Activated naive CD4-positive, alpha-beta T cell treated with anti-CD3 and anti-CD28 coated beads for 36 hours (primary cell): ENCODE results near the gene HS6ST3. TPM values are rescaled to one million over a fixed set of nuclear protein-coding genes. Genes with fewer than 3 reads are reported as not detected.
"Not testable (repeated sequence)": the region's sequence is repeated elsewhere in the genome, so short reads cannot be mapped to it uniquely, and the experiment has no call there.

Source experiments
- CTCF ChIA-PET: fragments of 350-600 bp; sonication (Branson Sonifier 250); formaldehyde crosslinking; loops from one replicate; lab custom pipeline; 2021; ENCODE audit warnings: antibody characterized with exemption; lab: Charles Lee
- DNase-seq: peaks from one replicate; pipeline ENCODE4 v3.0.0-alpha.2; 2020
- H3K27ac Mint-ChIP-seq: one replicate; pipeline ENCODE4 v1.8.0; 2021; ENCODE audit warnings: mild to moderate bottlenecking, mixed read lengths
- H3K27me3 Mint-ChIP-seq: one replicate; pipeline ENCODE4 v1.8.0; 2021; ENCODE audit warnings: low read depth, mixed read lengths
- H3K36me3 Mint-ChIP-seq: one replicate; pipeline ENCODE4 v1.8.0; 2021; ENCODE audit warnings: low read depth, mixed read lengths
- H3K4me1 Mint-ChIP-seq: one replicate; pipeline ENCODE4 v1.8.0; 2021; ENCODE audit warnings: low read depth, mixed read lengths
- H3K4me3 Mint-ChIP-seq: one replicate; pipeline ENCODE4 v1.8.0; 2021; ENCODE audit warnings: mild to moderate bottlenecking, moderate library complexity, mixed read lengths
- H3K9me3 Mint-ChIP-seq: one replicate; pipeline ENCODE4 v1.8.0; 2021; ENCODE audit warnings: mixed read lengths
- intact Hi-C: fragments of 100-400 bp; cut with micrococcal nuclease; formaldehyde crosslinking; loops from one replicate; pipeline ENCODE4 v1.15.1; 2023
- total RNA-seq, 2 experiments: library from RNA; stranded (reverse); gene quantifications; one replicate each; pipeline ENCODE4 v1.2.3, GENCODE V29; 2021

Gene HS6ST3
- total RNA-seq, 2 experiments from 2014 or later, result not detected

DNA sequence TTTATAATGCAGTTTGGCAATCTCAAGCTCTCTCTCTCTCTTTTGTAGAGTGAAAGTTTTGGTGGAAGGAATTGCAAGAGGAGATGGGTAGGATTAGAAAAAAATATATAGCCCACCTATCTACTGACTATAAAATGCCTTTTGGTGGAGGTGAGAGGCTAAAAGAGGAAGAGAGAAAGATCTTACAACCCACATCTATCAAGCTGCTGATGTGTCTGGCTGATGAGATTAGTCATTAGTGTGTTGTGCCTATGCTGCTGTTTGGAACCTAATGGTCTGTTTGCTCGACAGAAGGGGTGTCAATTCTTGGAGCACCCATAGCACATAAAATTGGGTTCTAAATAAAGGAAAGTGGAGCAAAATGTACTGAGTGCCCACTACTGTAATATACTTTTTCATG is 411.0 kb downstream of the HS6ST3 start:
- intact Hi-C loops, result no loop called here
- H3K36me3 Mint-ChIP-seq, result no peaks in the 10 kb centered on the region
- H3K9me3 Mint-ChIP-seq, result peaks cover 6% of the 10 kb centered on the region
- H3K27me3 Mint-ChIP-seq, result no peaks in the 10 kb centered on the region
- H3K4me1 Mint-ChIP-seq, result no peaks in the 10 kb centered on the region
- no peak overlapping the region for H3K4me3 Mint-ChIP-seq
- CTCF ChIA-PET, result no interaction called here
- DNase-seq, result no peak
- H3K27ac Mint-ChIP-seq, result no peak overlapping the region

DNA sequence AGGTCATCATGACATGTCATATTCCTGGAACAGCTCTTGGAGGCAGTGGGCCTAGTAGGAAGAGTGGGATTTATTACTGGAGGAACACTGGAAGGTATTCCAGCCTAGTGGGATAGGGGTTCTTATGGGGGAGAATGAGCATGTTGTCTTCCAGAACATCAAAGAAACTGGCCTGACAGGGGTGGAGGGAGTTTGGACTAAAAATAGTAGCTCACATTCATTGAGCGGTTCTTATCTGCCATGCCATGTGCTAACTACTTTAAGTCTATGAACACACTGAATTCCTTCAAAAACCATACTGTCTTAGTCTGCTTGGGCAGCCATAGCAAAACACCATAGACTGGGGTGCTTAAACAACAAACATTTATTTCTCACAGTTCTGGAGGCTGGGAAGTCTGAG is 413.6 kb downstream of the HS6ST3 start:
- H3K27me3 Mint-ChIP-seq, result no peaks in the 10 kb centered on the region

DNA sequence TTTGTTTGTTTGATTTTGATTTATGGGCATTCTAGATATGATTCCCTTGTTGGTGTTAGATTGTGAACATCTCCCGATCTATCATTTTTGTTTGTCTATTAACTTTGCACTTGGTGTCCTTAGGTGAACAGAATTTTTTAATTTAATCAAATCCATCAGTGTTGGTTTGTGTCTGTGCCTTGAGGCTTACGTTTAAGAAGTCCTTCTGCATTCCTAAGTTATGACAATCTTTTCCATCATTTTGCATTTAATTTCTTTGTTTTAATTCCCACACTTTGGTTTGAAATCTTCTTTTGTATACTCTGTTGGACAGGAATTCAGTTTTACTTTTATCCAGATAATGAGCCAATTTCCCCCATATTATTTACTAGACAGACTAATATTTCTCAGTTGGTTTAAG is 421.7 kb downstream of the HS6ST3 start:
- CTCF ChIA-PET, result no interaction called here

More for the DNA sequence above, 413.6 kb downstream of the HS6ST3 start:
- no peak for DNase-seq
- intact Hi-C loops, result no loop called here
- CTCF ChIA-PET, result no interaction called here
- Mint-ChIP-seq H3K27ac (no peak overlapping the region), H3K9me3 (peaks cover 4% of the 10 kb centered on the region), H3K4me3 (no peak overlapping the region), H3K4me1 (no peaks in the 10 kb centered on the region), H3K36me3 (no peaks in the 10 kb centered on the region)

DNA sequence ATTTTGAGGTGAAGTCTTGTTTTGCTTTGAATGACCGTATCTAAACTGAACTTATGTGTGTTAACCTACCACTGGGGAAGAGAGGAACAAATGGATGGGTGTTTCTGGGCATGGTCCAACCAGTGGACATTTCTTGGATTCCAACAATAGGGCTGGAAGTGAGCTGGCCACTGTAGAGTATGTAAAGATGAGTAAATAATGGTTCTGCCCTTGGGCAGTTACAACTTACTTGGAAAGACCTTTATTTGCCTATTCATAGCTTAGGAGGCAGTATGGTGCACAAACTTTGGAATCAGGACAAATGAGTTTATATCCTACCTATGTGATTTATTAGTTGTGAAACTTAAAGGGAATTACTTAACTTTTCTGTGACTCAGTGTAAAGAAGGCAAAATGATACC is 429.5 kb downstream of the HS6ST3 start:
- intact Hi-C loops, result no loop called here
- H3K27me3 Mint-ChIP-seq, result peaks cover 2% of the 10 kb centered on the region
- H3K36me3 Mint-ChIP-seq, result no peaks in the 10 kb centered on the region

More for the DNA sequence above, 421.7 kb downstream of the HS6ST3 start:
- H3K4me3 Mint-ChIP-seq, result no peak overlapping the region
- no peak overlapping the region for H3K27ac Mint-ChIP-seq
- no peak for DNase-seq
- no peaks in the 10 kb centered on the region for H3K36me3 Mint-ChIP-seq
- no peaks in the 10 kb centered on the region for H3K27me3 Mint-ChIP-seq
- peaks cover 2% of the 10 kb centered on the region for H3K9me3 Mint-ChIP-seq
- H3K4me1 Mint-ChIP-seq, result no peaks in the 10 kb centered on the region
- intact Hi-C loops, result no loop called here

DNA sequence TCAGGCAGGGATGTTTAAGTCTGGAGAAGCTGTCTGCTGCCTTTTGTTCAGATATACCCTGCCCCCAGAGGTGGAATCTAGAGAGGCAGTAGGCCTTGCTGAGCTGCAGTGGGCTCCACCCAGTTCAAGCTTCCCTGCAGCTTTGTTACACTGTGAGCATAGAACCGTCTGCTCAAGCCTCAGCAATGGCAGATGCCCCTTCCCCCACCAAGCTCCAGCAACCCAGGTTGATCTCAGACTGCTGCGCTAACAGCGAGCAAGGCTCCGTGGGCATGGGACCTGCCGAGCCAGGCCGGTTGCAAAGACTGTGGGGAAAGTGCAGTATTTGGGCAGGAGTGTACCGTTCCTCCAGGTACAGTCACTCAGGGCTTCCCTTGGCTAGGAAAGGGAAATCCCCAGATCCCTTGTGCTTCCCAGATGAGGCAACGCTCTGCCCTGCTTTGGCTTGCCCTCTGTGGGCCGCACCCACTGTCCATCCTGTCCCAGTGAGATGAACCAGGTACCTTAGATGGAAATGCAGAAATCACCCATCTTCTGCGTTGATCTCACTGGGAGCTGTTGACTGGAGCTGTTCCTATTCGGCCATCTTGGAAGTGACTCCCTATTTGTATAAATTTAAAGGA is 434.6 kb downstream of the HS6ST3 start:
- H3K4me1 Mint-ChIP-seq, H3K27ac Mint-ChIP-seq, CTCF ChIA-PET, intact Hi-C loops, H3K4me3 Mint-ChIP-seq, H3K36me3 Mint-ChIP-seq, H3K27me3 Mint-ChIP-seq, H3K9me3 Mint-ChIP-seq, DNase-seq: not testable (repeated sequence)

More for the DNA sequence above, 429.5 kb downstream of the HS6ST3 start:
- Mint-ChIP-seq H3K4me3 (no peak overlapping the region), H3K27ac (no peak overlapping the region), H3K9me3 (peaks cover 10% of the 10 kb centered on the region), H3K4me1 (no peaks in the 10 kb centered on the region)
- CTCF ChIA-PET, result no interaction called here
- no peak for DNase-seq

DNA sequence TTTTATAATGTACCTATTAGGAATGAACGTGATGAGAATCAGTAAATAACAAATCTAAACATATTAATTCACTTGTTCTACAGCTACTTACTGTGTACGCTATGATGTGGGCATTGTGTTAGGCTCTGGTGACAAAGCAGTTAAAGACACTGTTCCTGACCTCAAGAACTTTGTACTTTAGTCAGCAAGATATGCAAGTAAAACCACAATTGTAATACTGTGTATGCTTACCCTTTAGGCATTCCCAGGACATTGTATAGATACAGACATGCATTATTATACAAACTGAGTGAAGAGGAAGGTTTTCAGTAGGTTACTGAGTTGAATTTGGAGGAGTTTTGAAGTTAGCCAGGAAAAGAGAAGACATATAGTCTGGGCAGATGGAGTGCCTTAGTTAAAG is 435.8 kb downstream of the HS6ST3 start:
- intact Hi-C loops, result no loop called here
- H3K36me3 Mint-ChIP-seq, result no peaks in the 10 kb centered on the region
- peaks cover 4% of the 10 kb centered on the region for H3K9me3 Mint-ChIP-seq
- H3K4me1 Mint-ChIP-seq, result no peaks in the 10 kb centered on the region
- H3K4me3 Mint-ChIP-seq, result no peak overlapping the region
- peaks cover 2% of the 10 kb centered on the region for H3K27me3 Mint-ChIP-seq
- DNase-seq, result no peak
- CTCF ChIA-PET, result no interaction called here
- no peak overlapping the region for H3K27ac Mint-ChIP-seq

DNA sequence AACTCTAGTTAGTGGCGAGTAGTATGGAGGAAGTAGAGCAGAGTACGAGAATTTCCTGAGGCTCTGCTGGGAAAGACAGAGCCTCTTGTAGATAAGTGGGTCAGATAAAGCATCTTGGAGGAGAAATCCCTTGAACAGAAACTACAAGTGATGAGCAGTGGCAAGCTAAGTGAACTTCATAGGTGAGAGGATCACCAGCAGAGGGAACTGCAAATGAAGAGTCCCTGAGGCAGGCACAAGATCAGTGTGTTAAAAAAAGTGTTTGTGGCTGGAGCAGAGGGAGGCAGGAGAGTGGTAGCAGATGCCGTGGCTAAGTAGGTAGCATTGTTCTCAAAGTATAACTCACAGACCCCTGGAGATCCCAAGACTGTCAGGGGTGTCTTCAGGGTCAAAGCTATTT is 437.6 kb downstream of the HS6ST3 start:
- Mint-ChIP-seq H3K4me1 (no peaks in the 10 kb centered on the region), H3K27ac (no peak overlapping the region), H3K9me3 (peaks cover 2% of the 10 kb centered on the region), H3K36me3 (no peaks in the 10 kb centered on the region), H3K27me3 (peaks cover 2% of the 10 kb centered on the region), H3K4me3 (no peak overlapping the region)
- intact Hi-C loops, result no loop called here
- CTCF ChIA-PET, result no interaction called here
- no peak for DNase-seq

DNA sequence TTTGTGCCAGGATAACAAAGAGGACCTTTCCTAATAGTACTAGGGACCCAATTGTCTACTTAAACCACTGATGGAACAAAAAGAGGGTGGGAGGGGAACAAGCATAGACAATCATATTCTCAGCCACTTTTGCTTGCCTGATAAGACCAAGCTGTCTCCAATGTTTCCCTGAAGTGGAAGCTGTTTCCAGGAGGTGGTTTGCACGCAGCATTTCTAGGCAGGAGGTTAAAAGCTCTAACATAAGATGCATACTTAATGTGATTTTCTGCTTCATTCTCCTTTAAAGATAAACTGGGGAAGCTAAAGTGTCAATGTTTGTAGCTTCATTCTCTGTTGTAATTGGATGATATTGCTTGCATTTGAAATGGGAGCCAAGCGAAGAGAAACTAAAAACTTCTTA is 442.9 kb downstream of the HS6ST3 start:
- Mint-ChIP-seq H3K4me3 (no peak overlapping the region), H3K4me1 (no peaks in the 10 kb centered on the region), H3K9me3 (peaks cover 4% of the 10 kb centered on the region), H3K27ac (no peak overlapping the region), H3K27me3 (no peaks in the 10 kb centered on the region), H3K36me3 (no peaks in the 10 kb centered on the region)
- no peak for DNase-seq
- intact Hi-C loops, result no loop called here
- CTCF ChIA-PET, result no interaction called here

DNA sequence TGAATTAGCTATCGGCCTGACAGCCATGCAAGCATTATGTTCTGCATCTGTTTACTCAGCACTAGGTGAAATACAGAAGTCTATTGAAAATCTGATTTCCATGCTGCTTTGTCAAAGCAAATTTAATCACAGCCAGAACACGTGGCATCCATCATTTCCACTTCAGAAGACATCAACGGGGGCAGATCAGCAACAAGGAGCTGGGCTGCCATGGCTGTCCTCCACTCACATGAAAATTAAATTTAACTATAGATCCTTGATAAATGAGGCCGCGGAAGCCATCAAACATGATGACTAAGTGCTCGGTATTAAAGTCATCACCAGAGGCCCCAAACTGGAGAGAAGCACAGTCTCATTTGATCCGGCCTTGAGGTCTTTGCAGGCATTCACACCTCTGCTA is 443.5 kb downstream of the HS6ST3 start:
- CTCF ChIA-PET, result no interaction called here
- no peaks in the 10 kb centered on the region for H3K36me3 Mint-ChIP-seq
- no peak overlapping the region for H3K27ac Mint-ChIP-seq
- H3K4me1 Mint-ChIP-seq, result no peaks in the 10 kb centered on the region
- no peak overlapping the region for H3K4me3 Mint-ChIP-seq
- intact Hi-C loops, result no loop called here
- no peak for DNase-seq
- H3K9me3 Mint-ChIP-seq, result peaks cover 4% of the 10 kb centered on the region
- no peaks in the 10 kb centered on the region for H3K27me3 Mint-ChIP-seq

DNA sequence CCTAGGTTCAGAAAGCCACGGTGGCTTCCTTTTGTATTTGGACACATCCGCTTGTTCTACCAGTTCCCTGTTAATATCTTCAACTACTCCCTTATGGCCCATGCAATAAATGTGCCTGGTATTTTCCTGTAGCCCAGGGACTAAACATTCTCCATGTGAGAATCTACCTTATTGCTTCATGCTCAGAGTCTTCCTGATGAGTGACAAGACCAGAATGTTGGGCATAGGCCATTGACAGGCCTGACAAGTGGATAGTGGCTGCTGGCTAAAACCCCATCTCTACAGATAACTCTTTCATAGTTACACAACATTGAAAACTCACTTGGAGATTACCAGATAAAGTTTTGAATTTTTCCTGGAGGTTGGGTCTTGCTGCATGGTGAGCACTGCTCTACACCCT is 449.9 kb downstream of the HS6ST3 start:
- no peaks in the 10 kb centered on the region for H3K36me3 Mint-ChIP-seq
- H3K4me1 Mint-ChIP-seq, result no peaks in the 10 kb centered on the region
- H3K9me3 Mint-ChIP-seq, result peaks cover 7% of the 10 kb centered on the region
- H3K4me3 Mint-ChIP-seq, result no peak overlapping the region
- no peak for DNase-seq
- no peaks in the 10 kb centered on the region for H3K27me3 Mint-ChIP-seq
- intact Hi-C loops, result no loop called here
- CTCF ChIA-PET, result no interaction called here
- no peak overlapping the region for H3K27ac Mint-ChIP-seq

DNA sequence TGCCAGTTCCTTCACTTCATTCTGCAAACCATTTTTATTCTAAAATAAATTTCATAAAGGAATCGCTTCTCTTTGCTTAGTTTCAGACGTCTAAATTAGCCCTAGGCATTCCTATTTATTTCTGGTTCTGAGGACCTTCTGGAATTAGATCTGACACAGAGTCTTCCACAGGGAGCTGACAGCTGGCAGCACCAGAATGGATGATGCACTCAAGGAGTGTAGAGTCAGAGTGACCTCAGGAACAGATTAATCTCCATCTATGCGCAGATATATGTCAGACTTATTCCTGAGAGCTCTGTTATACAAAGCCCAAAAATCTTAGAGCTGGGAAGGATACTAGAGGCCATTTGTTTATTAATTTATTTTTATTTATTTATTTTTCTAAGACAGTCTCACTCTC is 450.8 kb downstream of the HS6ST3 start:
- H3K27me3 Mint-ChIP-seq, result no peaks in the 10 kb centered on the region
- H3K4me3 Mint-ChIP-seq, result no peak overlapping the region
- CTCF ChIA-PET, result interaction anchor here (0.9 kb wide), 1 partner anchor 10 kb away, joined by 3 read pairs; no protein-coding TSS in a partner anchor
- H3K4me1 Mint-ChIP-seq, result no peaks in the 10 kb centered on the region
- DNase-seq, result no peak
- intact Hi-C loops, result no loop called here
- peaks cover 4% of the 10 kb centered on the region for H3K9me3 Mint-ChIP-seq
- H3K27ac Mint-ChIP-seq, result no peak overlapping the region
- no peaks in the 10 kb centered on the region for H3K36me3 Mint-ChIP-seq

DNA sequence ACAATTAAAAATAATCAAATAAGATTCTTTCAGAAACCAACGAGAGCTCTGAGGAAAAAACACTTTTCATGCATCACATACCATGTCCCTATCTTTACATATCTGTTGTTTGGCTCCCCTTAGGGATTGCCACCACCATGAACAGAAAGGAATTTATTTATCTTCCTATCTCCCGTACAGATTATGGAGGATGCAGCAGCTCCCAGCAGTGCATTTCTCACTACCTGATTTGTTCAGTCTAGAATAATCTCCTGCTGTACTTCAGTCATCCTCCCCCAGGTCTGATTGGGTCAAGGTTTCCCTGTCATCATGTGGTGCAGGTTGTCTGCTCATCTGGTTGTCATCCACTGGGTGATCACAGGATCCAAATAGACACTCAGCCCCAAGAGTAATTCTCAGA is 453.1 kb downstream of the HS6ST3 start:
- Mint-ChIP-seq H3K36me3 (no peaks in the 10 kb centered on the region), H3K27ac (no peak overlapping the region), H3K9me3 (peaks cover 2% of the 10 kb centered on the region), H3K27me3 (no peaks in the 10 kb centered on the region), H3K4me3 (no peak overlapping the region), H3K4me1 (no peaks in the 10 kb centered on the region)
- intact Hi-C loops, result no loop called here
- no peak for DNase-seq
- CTCF ChIA-PET, result no interaction called here

DNA sequence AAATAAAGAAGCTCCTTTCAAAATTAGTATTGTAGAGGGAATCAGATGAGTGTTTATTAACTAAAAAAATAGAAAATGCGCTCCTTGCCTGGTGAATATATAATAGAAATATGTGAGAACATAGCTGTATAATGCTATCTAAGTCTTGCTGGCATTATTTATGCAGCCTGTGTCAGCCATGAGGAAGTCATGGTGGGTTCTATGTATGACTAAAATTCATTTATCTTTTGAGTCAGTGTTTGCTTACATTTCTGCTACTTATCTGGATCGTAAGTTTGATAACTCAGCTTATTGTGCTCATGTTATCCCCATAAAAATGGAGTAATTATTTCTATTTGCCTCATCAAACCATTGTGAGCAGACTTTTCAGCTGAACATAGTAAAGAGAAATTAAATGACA is 455.1 kb downstream of the HS6ST3 start:
- H3K4me3 Mint-ChIP-seq, result no peak overlapping the region
- no peak overlapping the region for H3K27ac Mint-ChIP-seq
- DNase-seq, result no peak
- H3K27me3 Mint-ChIP-seq, result no peaks in the 10 kb centered on the region
- no peaks in the 10 kb centered on the region for H3K9me3 Mint-ChIP-seq
- CTCF ChIA-PET, result no interaction called here
- H3K4me1 Mint-ChIP-seq, result no peaks in the 10 kb centered on the region
- H3K36me3 Mint-ChIP-seq, result no peaks in the 10 kb centered on the region
- intact Hi-C loops, result no loop called here
